CD14-positive monocyte (primary cell): ENCODE results near the gene DENND1A. TPM values are rescaled to one million over a fixed set of nuclear protein-coding genes. Genes with fewer than 3 reads are reported as not detected.
A peak's percentile ranks its signal among the peaks of the same experiment; 100 is the strongest.

Experiments
- DNase-seq, 3 donors: peaks; one replicate each; pipeline ENCODE4 v3.0.0-alpha.2; 2011 to 2022
- H2AFZ ChIP-seq: 2 replicates; pipeline ENCODE4 v1.6.0; 2012; ENCODE audit warnings: mild to moderate bottlenecking, low read depth, low read length, inconsistent platforms; ENCODE audit not compliant: insufficient read depth, poor library complexity, severe bottlenecking
- H3K27ac ChIP-seq, 2 donors: 1 replicate in 1 of 2; 2 replicates in 1 of 2; pipeline ENCODE4 v1.5.1; 2012 to 2013; ENCODE audit warnings: low read length in 2 of 2, control low read depth in 1 of 2, inconsistent platforms in 1 of 2, low read depth in 1 of 2, mild to moderate bottlenecking in 1 of 2
- H3K27me3 ChIP-seq, 2 donors: one replicate each; pipeline versions ENCODE4 v1.6.0 to v1.6.1; 2011 to 2013; ENCODE audit warnings: low read length in 2 of 2; ENCODE audit not compliant: control insufficient read depth in 2 of 2, insufficient read depth in 2 of 2
- H3K36me3 ChIP-seq, 2 donors: replicated peaks in 1 of 2; 1 replicate in 1 of 2; 2 replicates in 1 of 2; pipeline versions ENCODE4 v1.5.1 to v1.6.1; 2012 to 2013; ENCODE audit warnings: low read length in 2 of 2, control low read depth in 1 of 2, inconsistent platforms in 1 of 2, mild to moderate bottlenecking in 1 of 2; ENCODE audit not compliant: insufficient read depth in 2 of 2, control insufficient read depth in 1 of 2
- H3K4me1 ChIP-seq, 2 donors: 1 replicate in 1 of 2; 2 replicates in 1 of 2; pipeline versions ENCODE4 v1.5.1 to v1.6.1; 2012 to 2013; ENCODE audit warnings: low read length in 2 of 2, control low read depth in 1 of 2, inconsistent platforms in 1 of 2, mild to moderate bottlenecking in 1 of 2, moderate library complexity in 1 of 2; ENCODE audit not compliant: insufficient read depth in 2 of 2, control insufficient read depth in 1 of 2
- H3K4me2 ChIP-seq: replicated peaks from 2 replicates; pipeline ENCODE3; 2012; ENCODE audit warnings: low read length, moderate library complexity, mild to moderate bottlenecking; ENCODE audit not compliant: poor library complexity, severe bottlenecking; ENCODE audit errors: extremely low read depth
- H3K4me3 ChIP-seq, 3 experiments: fragments of 200-600 bp in 1 of 3; sonication (generic) in 1 of 3; replicated peaks in 1 of 3; 1 replicate in 2 of 3; 2 replicates in 1 of 3; pipeline ENCODE4 v1.5.1; 2011 to 2013; ENCODE audit warnings: low read length in 3 of 3, mild to moderate bottlenecking in 3 of 3, control low read depth in 2 of 3, low read depth in 2 of 3, inconsistent platforms in 1 of 3, moderate library complexity in 1 of 3
- H3K79me2 ChIP-seq: 2 replicates; pipeline ENCODE4 v1.6.0; 2012; ENCODE audit warnings: mild to moderate bottlenecking, control low read depth, inconsistent platforms, low read length, moderate library complexity; ENCODE audit not compliant: insufficient read depth
- H3K9ac ChIP-seq: 2 replicates; pipeline ENCODE4 v1.6.0; 2017; ENCODE audit warnings: low read length, mild to moderate bottlenecking; ENCODE audit not compliant: insufficient read depth, poor library complexity, severe bottlenecking
- H3K9me3 ChIP-seq, 2 donors: replicated peaks in 1 of 2; 1 replicate in 1 of 2; 2 replicates in 1 of 2; pipeline versions ENCODE4 v1.5.1 to v1.6.1; 2012 to 2013; ENCODE audit warnings: low read length in 2 of 2, control low read depth in 1 of 2; ENCODE audit not compliant: control insufficient read depth in 1 of 2, insufficient read depth in 1 of 2
- H4K20me1 ChIP-seq: 2 replicates; pipeline ENCODE4 v1.6.0; 2012; ENCODE audit warnings: mild to moderate bottlenecking, low read length, control low read depth, moderate library complexity; ENCODE audit not compliant: insufficient read depth
- H3K27ac Mint-ChIP-seq, 7 donors: one replicate each; pipeline ENCODE4 v1.8.0; 2020; ENCODE audit warnings: mild to moderate bottlenecking in 7 of 7, mixed read lengths in 7 of 7, moderate library complexity in 6 of 7, inconsistent platforms in 2 of 7
- H3K27me3 Mint-ChIP-seq, 3 donors: one replicate each; pipeline ENCODE4 v1.8.0; 2021 to 2022; ENCODE audit warnings: low read depth in 3 of 3, mild to moderate bottlenecking in 3 of 3, mixed read lengths in 3 of 3, moderate library complexity in 3 of 3, inconsistent platforms in 1 of 3
- H3K36me3 Mint-ChIP-seq, 2 donors: one replicate each; pipeline ENCODE4 v1.8.0; 2020; ENCODE audit warnings: mixed read lengths in 2 of 2, inconsistent platforms in 1 of 2, mild to moderate bottlenecking in 1 of 2
- H3K4me1 Mint-ChIP-seq: one replicate; pipeline ENCODE4 v1.8.0; 2020; ENCODE audit warnings: mild to moderate bottlenecking, mixed read lengths
- H3K4me3 Mint-ChIP-seq, 2 donors: one replicate each; pipeline ENCODE4 v1.8.0; 2020; ENCODE audit warnings: mild to moderate bottlenecking in 2 of 2, mixed read lengths in 2 of 2, moderate library complexity in 1 of 2
- H3K9me3 Mint-ChIP-seq, 7 donors: one replicate each; pipeline ENCODE4 v1.8.0; 2020 to 2022; ENCODE audit warnings: mixed read lengths in 7 of 7, mild to moderate bottlenecking in 6 of 7, moderate library complexity in 6 of 7, inconsistent platforms in 2 of 7
- WGBS: methylation state at CpG from one replicate; pipeline ENCODE4 v1.1.5; 2013; ENCODE audit warnings: missing lambda C conversion rate; ENCODE audit not compliant: insufficient coverage; 5-methylcytosine and 5-hydroxymethylcytosine counted together
- intact Hi-C, 2 donors: fragments of 100-400 bp; cut with micrococcal nuclease; formaldehyde crosslinking; loops; one replicate each; pipeline versions ENCODE4 v1.15.0 to v1.15.1; 2023
- polyA plus RNA-seq, 3 donors: library from polyadenylated mRNA; depleted of rRNA in 1 of 3; unstranded in 2 of 3; stranded (reverse) in 1 of 3; fragments of 300-500 nt in 2 of 3; fragments of >200 nt in 1 of 3; fragmentation: Illumina TruSeq in 2 of 3; gene quantifications; 1 replicate in 2 of 3; 2 replicates in 1 of 3; pipeline ENCODE4 v1.2.3, GENCODE V29; 2012 to 2021
- TF ChIP-seq, protein P1 (sequence below): fragments of 200-600 bp; IDR thresholded peaks from one replicate; pipeline ENCODE4 v1.8.0; 2022; ENCODE audit warnings: antibody characterized with exemption, mild to moderate bottlenecking

Gene DENND1A
- polyA plus RNA-seq, 3 donors = 24.8 to 73.0 (median 29.4) TPM

- Mint-ChIP-seq H3K27ac (peak overlapping the region in 1 of 7 donors; percentile 50), H3K4me1 (peaks cover 9% of the 10 kb centered on the region), H3K36me3 (peaks cover 58 to 59% of the 10 kb centered on the region in 2 donors), H3K9me3 (no peaks in the 10 kb centered on the region), H3K4me3 (no peak overlapping the region), H3K27me3 (peaks cover 0 to 2% (median 0%) of the 10 kb centered on the region in 3 donors)
- peaks cover 59% of the 10 kb centered on the region for H4K20me1 ChIP-seq
- no peak overlapping the region for H3K4me2 ChIP-seq
- no peaks in the 10 kb centered on the region for H3K27me3 ChIP-seq
- TF ChIP-seq, protein P1, sequence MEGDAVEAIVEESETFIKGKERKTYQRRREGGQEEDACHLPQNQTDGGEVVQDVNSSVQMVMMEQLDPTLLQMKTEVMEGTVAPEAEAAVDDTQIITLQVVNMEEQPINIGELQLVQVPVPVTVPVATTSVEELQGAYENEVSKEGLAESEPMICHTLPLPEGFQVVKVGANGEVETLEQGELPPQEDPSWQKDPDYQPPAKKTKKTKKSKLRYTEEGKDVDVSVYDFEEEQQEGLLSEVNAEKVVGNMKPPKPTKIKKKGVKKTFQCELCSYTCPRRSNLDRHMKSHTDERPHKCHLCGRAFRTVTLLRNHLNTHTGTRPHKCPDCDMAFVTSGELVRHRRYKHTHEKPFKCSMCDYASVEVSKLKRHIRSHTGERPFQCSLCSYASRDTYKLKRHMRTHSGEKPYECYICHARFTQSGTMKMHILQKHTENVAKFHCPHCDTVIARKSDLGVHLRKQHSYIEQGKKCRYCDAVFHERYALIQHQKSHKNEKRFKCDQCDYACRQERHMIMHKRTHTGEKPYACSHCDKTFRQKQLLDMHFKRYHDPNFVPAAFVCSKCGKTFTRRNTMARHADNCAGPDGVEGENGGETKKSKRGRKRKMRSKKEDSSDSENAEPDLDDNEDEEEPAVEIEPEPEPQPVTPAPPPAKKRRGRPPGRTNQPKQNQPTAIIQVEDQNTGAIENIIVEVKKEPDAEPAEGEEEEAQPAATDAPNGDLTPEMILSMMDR = peak; percentile 66
- no peak overlapping the region for H2AFZ ChIP-seq
- H3K4me3 ChIP-seq = no peak overlapping the region
- H3K4me1 ChIP-seq = peaks cover 4 to 5% of the 10 kb centered on the region in 2 donors
- no peaks in the 10 kb centered on the region for H3K79me2 ChIP-seq
- WGBS = 100% methylated on average over 2 of the region's 3 CpGs
- H3K9me3 ChIP-seq = no peaks in the 10 kb centered on the region
- peak in 1 of 3 donors; percentile 11 for DNase-seq
- H3K27ac ChIP-seq = no peak overlapping the region
- intact Hi-C loops = no loop called here
- no peak overlapping the region for H3K9ac ChIP-seq
- H3K36me3 ChIP-seq = peaks cover 12 to 68% of the 10 kb centered on the region in 2 donors
Measured at GRCh38 chr9:123544007-123544827, 385.7 kb downstream of the DENND1A start.

GRCh38 chr9:123543492-123543891 is 386.4 kb downstream of the DENND1A start:
- intact Hi-C loops = loop anchor here in 1 of 2 donors (2.0 kb wide), 1 partner anchor 497 kb away; no protein-coding TSS in a partner anchor
- Histone ChIP-seq H3K36me3 (peaks cover 12 to 66% of the 10 kb centered on the region in 2 donors), H3K9ac (no peak overlapping the region), H4K20me1 (peaks cover 55% of the 10 kb centered on the region), H3K4me2 (no peak overlapping the region), H3K79me2 (no peaks in the 10 kb centered on the region), H3K9me3 (no peaks in the 10 kb centered on the region), H3K27ac (no peak overlapping the region), H2AFZ (no peak overlapping the region), H3K4me3 (no peak overlapping the region), H3K27me3 (no peaks in the 10 kb centered on the region), H3K4me1 (no peaks in the 10 kb centered on the region)
- WGBS = 96% methylated on average over 8 of the region's 8 CpGs
- no peak for DNase-seq
- Mint-ChIP-seq H3K9me3 (no peaks in the 10 kb centered on the region), H3K27ac (peak overlapping the region in 1 of 7 donors; percentile 54), H3K4me3 (no peak overlapping the region), H3K4me1 (peaks cover 3% of the 10 kb centered on the region), H3K27me3 (peaks cover 0 to 2% (median 0%) of the 10 kb centered on the region in 3 donors), H3K36me3 (peaks cover 54 to 56% of the 10 kb centered on the region in 2 donors)
- TF ChIP-seq, protein P1 = no peak
